AG04450 (cell line): Measurements from ENCODE around the gene GEMIN5. TPM values are rescaled to one million over a fixed set of nuclear protein-coding genes. Genes with fewer than 3 reads are reported as not detected.

ENCODE experiments used
- CTCF ChIA-PET: fragments of 300-600, 350-600 bp; formaldehyde crosslinking; extraction: SDS; loops from one replicate; lab custom pipeline; 2022; ENCODE audit warnings: antibody characterized with exemption, inconsistent platforms; lab: Charles Lee
- POLR2A ChIA-PET: fragments of 350-600 bp; formaldehyde crosslinking; extraction: SDS; loops from one replicate; lab custom pipeline; 2021; ENCODE audit warnings: antibody characterized with exemption, inconsistent platforms; lab: Yijun Ruan, JAX
- DNase-seq: peaks from one replicate; pipeline ENCODE4 v3.0.0-alpha.2; 2011; ENCODE audit warnings: low read depth, low spot score
- H3K27ac ChIP-seq: one replicate; pipeline ENCODE4 v1.5.1; 2012; ENCODE audit warnings: low read depth, low read length, control low read depth
- H3K27me3 ChIP-seq: one replicate; pipeline ENCODE4 v1.6.0; 2012; ENCODE audit warnings: low read length; ENCODE audit not compliant: control insufficient read depth, insufficient read depth
- H3K4me3 ChIP-seq: 2 replicates; pipeline ENCODE4 v1.5.1; 2011; ENCODE audit warnings: mild to moderate bottlenecking, low read depth, low read length, control low read depth
- H3K9me3 ChIP-seq: 2 replicates; pipeline ENCODE4 v1.5.1; 2012; ENCODE audit warnings: low read length; ENCODE audit not compliant: control insufficient read depth, insufficient read depth
- polyA plus RNA-seq: library from polyadenylated mRNA; depleted of rRNA; stranded (reverse); fragments of >200 nt; gene quantifications from 2 replicates; pipeline ENCODE4 v1.2.3, GENCODE V29; 2011
- TF ChIP-seq, protein P1 (sequence below): IDR thresholded peaks from 2 replicates; pipeline ENCODE4 v1.5.1; 2011; ENCODE audit warnings: low read depth, low read length, control low read depth, inconsistent platforms

GEMIN5 gene
- polyA plus RNA-seq, 1 experiment, result 10.7 TPM

DNA sequence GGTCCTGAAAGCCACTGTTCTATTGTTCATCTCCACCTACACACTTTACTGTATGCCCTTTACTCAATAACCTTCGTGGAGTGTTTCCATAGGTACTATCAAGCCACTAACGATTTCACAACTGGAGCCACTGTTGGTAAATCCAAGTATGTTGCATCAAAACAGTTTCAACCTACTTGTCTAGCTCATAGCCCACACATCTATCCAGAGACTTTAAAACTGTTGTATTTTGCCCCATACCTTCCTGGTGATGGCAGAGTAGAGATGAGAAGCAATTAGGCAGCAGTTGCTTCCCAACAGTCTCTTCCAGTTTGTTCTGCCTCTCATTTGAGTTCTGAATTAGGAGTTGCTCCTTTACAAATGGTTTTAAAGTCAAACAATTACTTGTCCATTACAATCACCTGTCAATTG lies 88.2 kb downstream of the GEMIN5 start:
- DNase-seq, result no peak
- POLR2A ChIA-PET, result interaction anchor here (1.1 kb wide), 1 partner anchor 9 kb away, joined by 3 read pairs; the partner anchor contains the start of gene CNOT8
- Histone ChIP-seq H3K9me3 (no peaks in the 10 kb centered on the region), H3K27ac (peak overlapping the region; percentile 78), H3K27me3 (no peaks in the 10 kb centered on the region), H3K4me3 (peak overlapping the region; percentile 92)
- CTCF ChIA-PET, result interaction anchor here (0.8 to 2.4 kb wide), 2 partner anchors 12 to 199 kb away, joined by 3 to 9 read pairs; no protein-coding TSS in a partner anchor
- TF ChIP-seq, protein P1, sequence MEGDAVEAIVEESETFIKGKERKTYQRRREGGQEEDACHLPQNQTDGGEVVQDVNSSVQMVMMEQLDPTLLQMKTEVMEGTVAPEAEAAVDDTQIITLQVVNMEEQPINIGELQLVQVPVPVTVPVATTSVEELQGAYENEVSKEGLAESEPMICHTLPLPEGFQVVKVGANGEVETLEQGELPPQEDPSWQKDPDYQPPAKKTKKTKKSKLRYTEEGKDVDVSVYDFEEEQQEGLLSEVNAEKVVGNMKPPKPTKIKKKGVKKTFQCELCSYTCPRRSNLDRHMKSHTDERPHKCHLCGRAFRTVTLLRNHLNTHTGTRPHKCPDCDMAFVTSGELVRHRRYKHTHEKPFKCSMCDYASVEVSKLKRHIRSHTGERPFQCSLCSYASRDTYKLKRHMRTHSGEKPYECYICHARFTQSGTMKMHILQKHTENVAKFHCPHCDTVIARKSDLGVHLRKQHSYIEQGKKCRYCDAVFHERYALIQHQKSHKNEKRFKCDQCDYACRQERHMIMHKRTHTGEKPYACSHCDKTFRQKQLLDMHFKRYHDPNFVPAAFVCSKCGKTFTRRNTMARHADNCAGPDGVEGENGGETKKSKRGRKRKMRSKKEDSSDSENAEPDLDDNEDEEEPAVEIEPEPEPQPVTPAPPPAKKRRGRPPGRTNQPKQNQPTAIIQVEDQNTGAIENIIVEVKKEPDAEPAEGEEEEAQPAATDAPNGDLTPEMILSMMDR, result 0 out of 2 replicates have a peak, but pooled peaks have one; percentile 9

DNA sequence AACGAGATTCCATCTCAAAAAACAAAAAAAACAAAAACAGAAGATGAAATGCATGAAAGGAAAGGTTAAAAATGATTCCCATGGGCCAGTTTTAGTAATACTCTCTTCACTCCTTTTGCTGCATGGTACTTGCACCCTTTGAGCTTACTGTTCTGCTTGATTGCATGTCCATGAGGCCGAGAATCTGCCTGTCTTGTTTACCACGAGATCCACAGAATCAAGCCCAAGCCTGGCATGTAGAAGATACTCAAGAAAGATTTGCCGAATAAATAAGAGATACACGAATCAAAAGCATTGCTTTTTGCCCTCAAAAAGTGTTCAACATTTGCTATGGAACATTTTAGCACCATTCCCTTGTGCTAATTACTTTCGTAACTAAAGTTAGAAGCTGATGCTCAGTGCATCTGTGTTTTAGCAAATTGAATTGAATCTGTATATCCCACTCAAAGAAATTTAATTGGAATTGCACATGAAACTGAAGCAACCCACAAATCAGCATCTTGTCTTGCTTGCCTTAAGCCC lies 88.7 kb downstream of the GEMIN5 start:
- TF ChIP-seq, protein P1, result no peak
- Histone ChIP-seq H3K27me3 (no peaks in the 10 kb centered on the region), H3K27ac (no peak overlapping the region), H3K9me3 (no peaks in the 10 kb centered on the region), H3K4me3 (peak overlapping the region; percentile 92)
- ChIA-PET POLR2A (interaction anchor here (1.1 kb wide), 1 partner anchor 9 kb away, joined by 3 read pairs; the partner anchor contains the start of gene CNOT8), CTCF (interaction anchor here (0.8 kb wide), 1 partner anchor 11 kb away, joined by 3 read pairs; no protein-coding TSS in a partner anchor)
- DNase-seq, result no peak

DNA sequence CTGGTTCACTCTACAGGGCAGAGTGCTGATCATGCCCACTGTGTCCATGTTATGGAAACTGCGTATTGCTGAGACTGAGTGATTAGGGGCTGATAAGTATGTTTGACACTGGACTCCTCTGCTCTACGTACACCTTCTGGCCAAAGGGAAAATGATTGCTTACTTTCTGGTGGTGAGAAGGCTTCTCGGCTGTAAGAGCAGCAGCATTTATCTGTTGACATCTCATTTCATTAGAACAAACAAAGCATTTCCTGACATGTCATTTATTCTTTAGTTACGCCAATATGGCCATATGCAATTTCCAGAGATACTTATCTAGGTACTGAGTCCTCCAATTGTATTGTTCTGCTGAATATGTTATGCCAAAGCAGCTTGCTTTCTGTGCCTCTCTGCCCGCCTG lies 93.2 kb downstream of the GEMIN5 start:
- ChIA-PET CTCF (interaction anchor here (0.6 kb wide), 1 partner anchor 27 kb away, joined by 3 read pairs; no protein-coding TSS in a partner anchor), POLR2A (no interaction called here)
- no peak for DNase-seq
- no peaks in the 10 kb centered on the region for H3K9me3 ChIP-seq
- no peaks in the 10 kb centered on the region for H3K27me3 ChIP-seq
- H3K27ac ChIP-seq, result no peak overlapping the region
- no peak overlapping the region for H3K4me3 ChIP-seq
- TF ChIP-seq, protein P1, result no peak

DNA sequence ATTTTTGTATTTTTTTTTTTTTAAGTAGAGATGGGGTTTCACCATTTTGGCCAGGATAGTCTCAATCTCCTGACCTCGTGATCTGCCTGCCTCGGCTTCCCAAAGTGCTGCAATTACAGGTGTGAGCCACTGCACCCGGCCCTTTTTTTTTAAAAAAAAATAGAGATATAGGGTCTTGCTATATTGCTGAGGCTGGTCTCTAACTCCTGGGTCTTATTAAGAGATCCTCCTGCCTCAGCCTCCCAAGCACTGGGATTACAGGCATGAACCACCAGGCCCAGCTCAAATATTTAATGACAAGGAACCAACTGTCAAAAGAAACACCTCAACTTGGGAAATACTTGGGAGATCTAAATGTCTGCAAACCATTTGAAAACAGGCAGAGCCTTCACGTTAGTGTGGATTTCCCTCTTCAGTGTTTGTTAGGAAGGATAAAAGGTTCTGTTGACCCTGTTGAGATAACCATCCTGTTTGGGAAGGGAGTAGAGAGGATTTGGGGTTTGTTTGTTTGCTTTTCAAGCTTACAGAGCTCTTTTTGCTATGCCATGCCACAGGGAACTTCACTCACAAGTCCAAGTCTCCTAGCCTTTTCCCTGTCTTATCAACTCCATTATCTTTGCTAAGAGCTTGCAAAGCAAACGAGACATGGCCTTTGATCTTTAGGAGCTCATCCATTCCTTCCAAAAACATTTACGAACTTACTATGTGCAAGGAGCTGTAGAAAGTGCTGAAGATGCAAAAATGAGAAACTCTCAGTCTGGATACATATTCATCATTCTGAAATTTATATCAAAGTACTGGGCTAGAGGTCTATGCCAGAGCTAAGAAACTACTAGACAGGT lies 95.1 kb downstream of the GEMIN5 start:
- POLR2A ChIA-PET, result interaction anchor here (0.8 kb wide), 1 partner anchor 44 kb away, joined by 8 read pairs; no protein-coding TSS in a partner anchor
- Histone ChIP-seq H3K9me3 (no peaks in the 10 kb centered on the region), H3K27me3 (no peaks in the 10 kb centered on the region), H3K4me3 (no peak overlapping the region), H3K27ac (no peak overlapping the region)
- TF ChIP-seq, protein P1, result no peak
- CTCF ChIA-PET, result interaction anchor here (0.9 kb wide), 1 partner anchor 17 kb away, joined by 3 read pairs; no protein-coding TSS in a partner anchor
- DNase-seq, result no peak

DNA sequence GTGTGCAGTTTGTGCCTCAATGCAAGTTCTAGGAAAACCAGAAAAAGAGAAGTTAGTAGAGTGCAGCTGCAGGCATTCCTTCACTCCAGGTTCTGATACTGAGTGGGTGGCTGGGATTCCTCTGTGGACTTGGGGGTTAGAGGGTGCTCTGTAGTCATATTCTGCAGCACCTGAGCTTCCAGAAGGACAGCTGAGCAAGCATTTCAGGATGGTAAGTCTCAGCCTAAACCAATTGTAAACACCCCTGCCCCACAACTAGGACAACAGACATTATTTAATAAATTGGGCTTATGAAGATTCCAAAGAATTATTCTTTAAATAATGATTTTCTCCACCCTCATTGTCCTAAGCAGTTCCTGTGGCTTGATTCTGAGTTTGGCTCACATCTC lies 96.7 kb downstream of the GEMIN5 start:
- H3K27me3 ChIP-seq, result no peaks in the 10 kb centered on the region
- DNase-seq, result no peak
- no peaks in the 10 kb centered on the region for H3K9me3 ChIP-seq
- ChIA-PET CTCF (interaction anchor here (1.0 kb wide), 1 partner anchor 9 kb away, joined by 3 read pairs; no protein-coding TSS in a partner anchor), POLR2A (no interaction called here)
- no peak overlapping the region for H3K4me3 ChIP-seq
- TF ChIP-seq, protein P1, result no peak
- H3K27ac ChIP-seq, result no peak overlapping the region
